Measurements from ENCODE around the gene KCNJ10. TPM values are rescaled to one million over a fixed set of nuclear protein-coding genes. Genes with fewer than 3 reads are reported as not detected.

The KCNJ10 gene
- total RNA-seq, 3 donors from 2014 or later, result 0.23 to 0.73 (median 0.27) TPM

GRCh38 chr1:159980786-159981185, 89.2 kb downstream of the KCNJ10 start:
- Histone ChIP-seq H3K36me3 (ENCODE audit: low read depth) (no peaks in the 10 kb centered on the region), H3K4me3 (no peak overlapping the region), H3K9me3 (no peaks in the 10 kb centered on the region), H3K4me1 (ENCODE audit: low read depth) (no peaks in the 10 kb centered on the region)
- TF ChIP-seq, protein P1, sequence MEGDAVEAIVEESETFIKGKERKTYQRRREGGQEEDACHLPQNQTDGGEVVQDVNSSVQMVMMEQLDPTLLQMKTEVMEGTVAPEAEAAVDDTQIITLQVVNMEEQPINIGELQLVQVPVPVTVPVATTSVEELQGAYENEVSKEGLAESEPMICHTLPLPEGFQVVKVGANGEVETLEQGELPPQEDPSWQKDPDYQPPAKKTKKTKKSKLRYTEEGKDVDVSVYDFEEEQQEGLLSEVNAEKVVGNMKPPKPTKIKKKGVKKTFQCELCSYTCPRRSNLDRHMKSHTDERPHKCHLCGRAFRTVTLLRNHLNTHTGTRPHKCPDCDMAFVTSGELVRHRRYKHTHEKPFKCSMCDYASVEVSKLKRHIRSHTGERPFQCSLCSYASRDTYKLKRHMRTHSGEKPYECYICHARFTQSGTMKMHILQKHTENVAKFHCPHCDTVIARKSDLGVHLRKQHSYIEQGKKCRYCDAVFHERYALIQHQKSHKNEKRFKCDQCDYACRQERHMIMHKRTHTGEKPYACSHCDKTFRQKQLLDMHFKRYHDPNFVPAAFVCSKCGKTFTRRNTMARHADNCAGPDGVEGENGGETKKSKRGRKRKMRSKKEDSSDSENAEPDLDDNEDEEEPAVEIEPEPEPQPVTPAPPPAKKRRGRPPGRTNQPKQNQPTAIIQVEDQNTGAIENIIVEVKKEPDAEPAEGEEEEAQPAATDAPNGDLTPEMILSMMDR (IDR thresholded peaks at IDR 0.05), result no peak
- intact Hi-C loops (cut with DNase I, micrococcal nuclease), result no loop called here
- DNase-seq, result no peak
- ATAC-seq, result no peak

DNA sequence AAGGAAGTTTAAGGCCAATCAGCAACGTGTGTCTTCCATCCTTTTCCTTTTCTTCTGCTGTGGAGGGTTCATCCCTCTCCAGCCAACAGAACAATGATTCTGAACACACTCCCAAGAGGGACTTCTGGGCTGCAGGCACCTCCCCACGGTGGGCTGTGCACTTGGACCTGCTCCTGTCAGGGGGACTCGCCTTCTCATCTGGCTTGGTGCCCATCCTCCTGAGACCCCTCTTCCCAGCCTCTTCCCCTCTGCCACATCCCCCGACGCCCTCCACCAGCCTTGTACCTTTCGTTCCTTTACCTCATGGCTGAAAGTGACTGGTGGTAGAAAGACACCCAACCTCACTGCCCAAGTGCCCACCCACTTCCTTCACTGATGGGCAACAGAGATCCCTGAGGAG, 89.9 kb downstream of the KCNJ10 start:
- Histone ChIP-seq H3K4me1 (ENCODE audit: low read depth) (no peaks in the 10 kb centered on the region), H3K4me3 (no peak overlapping the region), H3K36me3 (ENCODE audit: low read depth) (no peaks in the 10 kb centered on the region), H3K9me3 (no peaks in the 10 kb centered on the region)
- TF ChIP-seq, protein P1 (IDR thresholded peaks at IDR 0.05), result no peak
- ATAC-seq (no peak), DNase-seq (no peak)
- intact Hi-C loops (cut with DNase I, micrococcal nuclease), result no loop called here

DNA sequence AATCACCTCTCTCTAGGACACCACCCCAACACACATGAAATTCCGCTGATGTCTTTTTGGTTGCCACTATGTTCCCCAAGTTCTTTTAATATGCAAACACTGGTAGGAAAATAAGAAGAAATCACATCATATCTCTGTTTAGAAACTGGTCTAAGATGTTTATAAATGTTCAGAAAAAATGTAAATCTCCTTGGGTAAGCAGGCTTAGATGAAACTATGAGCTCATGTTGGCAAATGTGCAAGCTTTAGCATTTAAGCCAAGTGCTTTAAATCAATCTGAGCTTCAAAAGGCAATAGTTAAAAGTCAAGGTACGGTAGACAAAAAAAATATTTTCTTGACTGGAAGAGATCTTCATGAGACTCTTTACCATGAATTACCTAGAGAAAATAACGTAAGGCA, 90.7 kb downstream of the KCNJ10 start:
- no peaks in the 10 kb centered on the region for H3K9me3 ChIP-seq
- no peaks in the 10 kb centered on the region for H3K4me1 ChIP-seq (ENCODE audit: low read depth)
- DNase-seq (no peak), ATAC-seq (no peak)
- TF ChIP-seq, protein P1 (IDR thresholded peaks at IDR 0.05), result no peak
- H3K4me3 ChIP-seq, result no peak overlapping the region
- H3K36me3 ChIP-seq (ENCODE audit: low read depth), result no peaks in the 10 kb centered on the region
- intact Hi-C loops (cut with DNase I, micrococcal nuclease), result no loop called here

DNA sequence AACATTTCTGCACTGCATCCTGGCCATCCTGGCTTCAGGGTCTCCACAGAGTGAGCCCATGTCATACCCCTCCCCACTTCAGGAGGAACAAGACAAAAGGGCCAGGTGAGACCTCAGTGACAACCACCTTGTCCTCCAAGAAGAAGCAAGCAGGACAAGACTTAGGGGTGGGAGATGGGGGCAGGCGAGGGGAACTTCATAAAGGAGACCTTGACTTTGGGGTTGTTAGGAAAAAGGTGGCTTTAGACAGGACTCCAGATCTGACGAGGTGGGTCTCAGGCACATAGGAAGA, 91.9 kb downstream of the KCNJ10 start:
- H3K36me3 ChIP-seq (ENCODE audit: low read depth), result no peaks in the 10 kb centered on the region
- ATAC-seq, result no peak
- no peaks in the 10 kb centered on the region for H3K4me1 ChIP-seq (ENCODE audit: low read depth)
- H3K9me3 ChIP-seq, result no peaks in the 10 kb centered on the region
- H3K4me3 ChIP-seq, result no peak overlapping the region
- intact Hi-C loops (cut with DNase I, micrococcal nuclease), result no loop called here
- TF ChIP-seq, protein P1 (IDR thresholded peaks at IDR 0.05), result no peak
- no peak for DNase-seq

- H3K9me3 ChIP-seq, result no peaks in the 10 kb centered on the region
- H3K4me1 ChIP-seq (ENCODE audit: low read depth), result no peaks in the 10 kb centered on the region
- intact Hi-C loops (cut with DNase I, micrococcal nuclease), result no loop called here
These were observed 92.4 kb downstream of the KCNJ10 start for GRCh38 chr1:159977364-159978106.

More at GRCh38 chr1:159977364-159978106, 92.4 kb downstream of the KCNJ10 start:
- ATAC-seq (no peak), DNase-seq (no peak)
- Histone ChIP-seq H3K36me3 (ENCODE audit: low read depth) (no peaks in the 10 kb centered on the region), H3K4me3 (no peak overlapping the region)
- TF ChIP-seq, protein P1 (IDR thresholded peaks at IDR 0.05), result no peak
